ENCODE measurements around the gene KMT2C.
"Not testable (repeated sequence)": the region's sequence is repeated elsewhere in the genome, so short reads cannot be mapped to it uniquely, and the experiment has no call there.

KMT2C gene

GRCh38 chr7:152423171-152423570 is 12.6 kb downstream of the KMT2C start:
- H3K9me3 ChIP-seq (ENCODE audit: control insufficient read depth, insufficient read depth, low read depth, low read length); H3K4me3 ChIP-seq (ENCODE audit: low read depth, low read length); H3K27ac ChIP-seq (ENCODE audit: extremely low read depth, low read depth, low read length); POLR2A ChIA-PET; H3K4me1 ChIP-seq (ENCODE audit: control insufficient read depth, insufficient read depth, low read length); CTCF ChIA-PET; H3K36me3 ChIP-seq (ENCODE audit: control insufficient read depth in 2 of 2, insufficient read depth in 1 of 2, low read length in 2 of 2): not testable (repeated sequence)
- 0 out of 2 replicates have a peak, but pooled peaks have one; percentile 38 for TF ChIP-seq ZNF580 (tag by site-specific recombination; IDR thresholded peaks at IDR 0.05)
- peak; percentile 5 for TF ChIP-seq ZNF529 (tag by site-specific recombination; IDR thresholded peaks at IDR 0.05; ENCODE audit: insufficient replicate concordance)
- TF ChIP-seq ZNF280D (tag by site-specific recombination; IDR thresholded peaks at IDR 0.05), result 0 out of 2 replicates have a peak, but pooled peaks have one; percentile 54
- 0 out of 2 replicates have a peak, but pooled peaks have one; percentile 15 for TF ChIP-seq ZNF560 (tag by site-specific recombination; IDR thresholded peaks at IDR 0.05; ENCODE audit: borderline replicate concordance)

DNA sequence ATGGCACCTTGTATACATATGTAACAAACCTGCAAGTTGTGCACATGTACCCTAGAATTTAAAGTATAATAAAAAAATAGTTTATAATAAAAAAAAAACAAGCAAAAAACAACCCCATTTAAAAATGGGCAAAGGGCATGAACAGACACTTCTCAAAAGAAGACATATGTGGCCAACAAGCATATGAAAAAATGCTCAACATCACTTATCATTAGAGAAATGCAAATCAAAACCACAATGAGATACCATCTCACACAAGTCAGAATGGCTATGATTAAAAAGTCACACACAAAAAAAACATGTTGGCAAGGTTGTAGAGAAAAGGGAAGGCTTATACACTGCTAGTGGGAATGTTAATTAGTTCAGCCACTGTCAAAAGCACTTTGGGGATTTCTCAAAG is 14.9 kb downstream of the KMT2C start:
- H3K36me3 ChIP-seq (ENCODE audit: control insufficient read depth in 2 of 2, insufficient read depth in 1 of 2, low read length in 2 of 2); H3K27ac ChIP-seq (ENCODE audit: extremely low read depth, low read depth, low read length); CTCF ChIA-PET; H3K9me3 ChIP-seq (ENCODE audit: control insufficient read depth, insufficient read depth, low read depth, low read length); H3K4me3 ChIP-seq (ENCODE audit: low read depth, low read length); POLR2A ChIA-PET; H3K4me1 ChIP-seq (ENCODE audit: control insufficient read depth, insufficient read depth, low read length): not testable (repeated sequence)
- peak; percentile 60 for TF ChIP-seq SETDB1 (IDR thresholded peaks at IDR 0.05; ENCODE audit: insufficient read length, low read length)

DNA sequence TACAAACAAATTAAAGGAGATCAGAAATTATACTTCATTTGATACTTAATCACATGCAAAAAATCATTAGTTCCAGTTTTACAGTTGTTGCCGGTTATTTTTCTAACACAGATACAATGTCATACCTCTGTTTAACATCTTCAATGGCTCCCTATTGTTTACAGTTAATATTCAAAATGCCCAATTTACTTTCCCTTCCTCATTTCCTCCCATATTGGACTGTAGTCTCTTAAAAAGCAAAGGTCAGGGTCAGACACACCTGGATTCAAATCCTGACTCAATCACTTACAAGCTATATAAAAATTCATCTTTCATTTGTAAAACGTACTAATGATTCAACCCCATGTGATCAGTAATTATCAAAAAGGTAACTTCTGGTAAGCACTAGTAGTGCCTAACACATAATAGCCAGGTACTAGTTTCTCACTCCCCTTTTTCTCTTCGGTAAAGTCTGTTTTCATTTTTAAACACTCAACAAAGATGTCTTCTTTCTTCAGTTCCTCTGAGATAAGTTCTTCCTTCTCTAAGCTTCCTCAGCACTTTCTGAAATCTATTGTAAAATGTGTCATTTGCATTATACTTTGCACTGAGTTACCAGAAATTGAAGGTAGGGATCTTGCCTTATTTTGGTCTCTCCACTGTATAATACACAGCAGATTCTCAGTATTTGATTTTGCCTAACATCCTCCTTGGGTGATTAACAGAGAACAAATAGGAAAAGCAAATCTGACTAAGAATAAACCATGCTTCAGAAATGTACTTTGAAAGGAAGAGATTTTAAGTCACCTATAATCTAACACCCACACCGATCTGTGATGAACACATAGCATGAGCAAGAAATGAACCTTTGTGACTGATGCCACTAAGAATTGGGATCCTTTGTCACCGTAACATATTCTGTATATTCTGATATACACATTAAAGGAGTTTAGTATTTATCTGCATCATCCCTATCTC is 16.1 kb downstream of the KMT2C start:
- H3K4me1 ChIP-seq (ENCODE audit: control insufficient read depth, insufficient read depth, low read length), result no peaks in the 10 kb centered on the region
- POLR2A ChIA-PET, result no interaction called here
- no peak overlapping the region for H3K4me3 ChIP-seq (ENCODE audit: low read depth, low read length)
- TF ChIP-seq ZNF654 (tag by site-specific recombination; IDR thresholded peaks at IDR 0.05; ENCODE audit: low read depth) (no peak), ZSCAN18 (tag by site-specific recombination; IDR thresholded peaks at IDR 0.05) (no peak), SP3 (tag by site-specific recombination; IDR thresholded peaks at IDR 0.05) (no peak), ZNF404 (tag by site-specific recombination; IDR thresholded peaks at IDR 0.05) (no peak), ZNF2 (tag by site-specific recombination; IDR thresholded peaks at IDR 0.05) (no peak), ZNF16 (tag by site-specific recombination; IDR thresholded peaks at IDR 0.05; ENCODE audit: low read depth) (peak; percentile 46; the same call in 1 of the 2 replicates)
- CTCF ChIA-PET, result no interaction called here
- H3K36me3 ChIP-seq (ENCODE audit: control insufficient read depth in 2 of 2, insufficient read depth in 1 of 2, low read length in 2 of 2), result peaks cover 0 to 8% of the 10 kb centered on the region in 2 experiments; a peak in 1 of 3 replicates
- H3K9me3 ChIP-seq (ENCODE audit: control insufficient read depth, insufficient read depth, low read depth, low read length), result no peaks in the 10 kb centered on the region
- H3K27ac ChIP-seq (ENCODE audit: extremely low read depth, low read depth, low read length), result no peak overlapping the region

DNA sequence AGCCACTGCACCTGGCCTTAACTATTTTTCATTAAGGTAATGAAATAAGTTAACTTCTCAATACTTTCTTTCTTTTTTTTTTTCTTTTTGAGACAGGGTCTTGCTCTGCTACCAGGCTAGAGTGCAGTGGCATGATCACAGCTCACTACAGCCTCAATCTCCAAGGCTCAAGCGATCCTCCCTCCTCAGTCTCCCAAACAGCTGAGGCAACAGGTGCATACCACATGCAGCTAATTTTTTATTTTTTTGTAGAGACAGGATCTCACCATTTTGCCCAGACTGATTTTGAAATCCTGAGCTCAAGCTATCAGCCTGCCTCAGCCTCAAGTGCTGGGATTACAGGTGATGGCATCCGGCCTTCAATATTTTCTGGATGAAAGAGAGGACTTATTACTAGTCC is 21.0 kb downstream of the KMT2C start:
- Histone ChIP-seq H3K9me3 (ENCODE audit: control insufficient read depth, insufficient read depth, low read depth, low read length) (no peaks in the 10 kb centered on the region), H3K4me1 (ENCODE audit: control insufficient read depth, insufficient read depth, low read length) (no peaks in the 10 kb centered on the region), H3K27ac (ENCODE audit: extremely low read depth, low read depth, low read length) (no peak overlapping the region), H3K36me3 (ENCODE audit: control insufficient read depth in 2 of 2, insufficient read depth in 1 of 2, low read length in 2 of 2) (no peaks in the 10 kb centered on the region), H3K4me3 (ENCODE audit: low read depth, low read length) (no peak overlapping the region)
- POLR2A ChIA-PET, result no interaction called here
- CTCF ChIA-PET, result no interaction called here
- TF ChIP-seq ZNF513 (tag by site-specific recombination; IDR thresholded peaks at IDR 0.05) (no peak), SCRT1 (tag by site-specific recombination; IDR thresholded peaks at IDR 0.05; ENCODE audit: borderline replicate concordance) (peak; percentile 79; the same call in 1 of the 2 replicates), ZNF133 (tag by site-specific recombination; IDR thresholded peaks at IDR 0.05) (no peak)
- TF ChIP-seq, protein P1, sequence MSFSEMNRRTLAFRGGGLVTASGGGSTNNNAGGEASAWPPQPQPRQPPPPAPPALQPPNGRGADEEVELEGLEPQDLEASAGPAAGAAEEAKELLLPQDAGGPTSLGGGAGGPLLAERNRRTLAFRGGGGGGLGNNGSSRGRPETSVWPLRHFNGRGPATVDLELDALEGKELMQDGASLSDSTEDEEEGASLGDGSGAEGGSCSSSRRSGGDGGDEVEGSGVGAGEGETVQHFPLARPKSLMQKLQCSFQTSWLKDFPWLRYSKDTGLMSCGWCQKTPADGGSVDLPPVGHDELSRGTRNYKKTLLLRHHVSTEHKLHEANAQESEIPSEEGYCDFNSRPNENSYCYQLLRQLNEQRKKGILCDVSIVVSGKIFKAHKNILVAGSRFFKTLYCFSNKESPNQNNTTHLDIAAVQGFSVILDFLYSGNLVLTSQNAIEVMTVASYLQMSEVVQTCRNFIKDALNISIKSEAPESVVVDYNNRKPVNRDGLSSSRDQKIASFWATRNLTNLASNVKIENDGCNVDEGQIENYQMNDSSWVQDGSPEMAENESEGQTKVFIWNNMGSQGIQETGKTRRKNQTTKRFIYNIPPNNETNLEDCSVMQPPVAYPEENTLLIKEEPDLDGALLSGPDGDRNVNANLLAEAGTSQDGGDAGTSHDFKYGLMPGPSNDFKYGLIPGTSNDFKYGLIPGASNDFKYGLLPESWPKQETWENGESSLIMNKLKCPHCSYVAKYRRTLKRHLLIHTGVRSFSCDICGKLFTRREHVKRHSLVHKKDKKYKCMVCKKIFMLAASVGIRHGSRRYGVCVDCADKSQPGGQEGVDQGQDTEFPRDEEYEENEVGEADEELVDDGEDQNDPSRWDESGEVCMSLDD (tag by site-specific recombination; IDR thresholded peaks at IDR 0.05), result no peak
